NOMO-1 (cell line): ENCODE results near the gene SEZ6L2.
"Not testable (repeated sequence)": the region's sequence is repeated elsewhere in the genome, so short reads cannot be mapped to it uniquely, and the experiment has no call there.

Source experiments
- DNase-seq, 2 experiments: peaks; one replicate each; lab custom pipeline; 2025; ENCODE audit not compliant: unreplicated experiment in 2 of 2; lab: John Stamatoyannopoulos, UW

The SEZ6L2 gene

DNA sequence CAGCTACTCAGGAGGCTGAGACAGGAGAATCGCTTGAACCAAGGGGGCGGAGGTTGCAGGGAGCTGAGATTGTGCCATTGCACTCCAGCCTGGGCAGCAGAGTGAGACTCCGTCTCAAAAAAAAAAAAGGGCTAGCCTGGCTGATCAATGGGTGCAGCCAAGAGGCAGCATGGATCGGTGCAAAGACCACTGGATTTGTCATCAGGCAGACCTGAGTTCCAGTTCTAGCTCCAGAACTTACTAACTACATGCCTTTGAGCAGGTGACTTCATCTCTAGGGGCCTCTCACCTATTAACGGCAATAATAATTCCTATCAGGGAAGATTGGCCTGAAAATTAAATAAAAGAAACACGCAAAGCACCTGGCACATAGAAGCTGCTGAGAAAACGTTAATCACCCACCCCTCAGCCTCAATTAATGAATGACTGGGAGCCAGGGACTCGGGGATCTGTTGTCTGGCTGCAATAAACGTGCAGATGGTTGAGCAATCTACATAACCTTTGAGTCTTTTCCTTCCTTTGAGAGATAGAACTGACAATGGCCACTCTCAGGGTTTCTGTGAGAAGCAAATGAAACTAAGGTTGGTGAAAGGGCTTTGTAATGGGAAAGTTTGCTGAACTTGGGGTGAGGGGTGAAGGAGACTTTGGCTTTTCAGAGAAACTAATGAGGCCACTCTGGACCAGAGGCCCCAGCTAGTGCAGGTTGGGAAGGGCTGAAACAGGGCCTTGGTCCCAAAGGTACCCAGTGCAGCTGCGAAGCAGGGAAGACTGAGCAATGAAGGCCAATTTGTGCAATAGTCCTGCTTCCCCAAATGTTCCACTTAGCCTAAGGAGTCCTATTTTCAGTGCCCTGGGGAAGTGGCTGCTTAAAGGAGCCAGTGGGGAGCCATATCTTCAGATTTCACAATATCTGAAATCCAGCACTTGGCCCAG lies 7.6 kb downstream of the SEZ6L2 start:
- peak; percentile 29 to 57 for DNase-seq

DNA sequence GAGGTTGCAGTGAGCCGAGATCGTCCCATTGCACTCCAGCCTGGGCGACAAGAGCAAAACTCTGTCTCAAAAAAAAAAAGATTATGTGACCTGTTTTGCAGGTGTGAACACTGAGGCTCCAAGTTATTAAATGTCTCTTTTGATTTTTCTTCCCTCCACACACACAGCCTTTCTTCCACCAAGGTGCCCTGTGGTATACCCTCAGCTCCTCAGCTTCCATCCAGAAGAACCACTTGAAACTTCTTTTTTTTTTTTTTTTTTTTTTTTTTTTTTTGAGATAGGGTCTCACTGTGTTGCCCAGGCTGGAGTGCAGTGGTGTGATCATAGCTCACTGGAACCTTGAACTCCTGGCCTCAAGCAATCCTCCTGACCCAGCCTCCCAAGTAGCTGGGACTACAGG lies 10.0 kb downstream of the SEZ6L2 start:
- DNase-seq = not testable (repeated sequence)

DNA sequence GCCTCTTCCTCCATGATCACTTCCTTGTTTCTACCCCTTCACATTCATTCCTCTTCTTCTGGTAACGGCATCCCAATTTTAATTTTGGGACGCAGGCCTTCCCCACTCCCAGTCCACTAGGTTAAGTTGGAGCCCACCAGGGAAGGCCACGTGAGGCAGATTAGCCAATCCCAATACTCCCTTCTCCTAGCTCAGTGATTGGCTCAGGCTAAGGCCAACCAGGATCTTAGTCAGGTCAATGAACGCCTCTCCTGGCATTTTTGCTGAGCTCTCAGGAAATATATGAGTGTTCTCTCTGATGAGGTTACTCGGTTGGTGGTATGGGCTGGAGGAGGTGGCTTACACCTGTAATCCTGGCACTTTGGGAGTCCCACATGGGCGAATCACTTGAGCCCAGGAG lies 15.4 kb downstream of the SEZ6L2 start:
- no peak for DNase-seq

DNA sequence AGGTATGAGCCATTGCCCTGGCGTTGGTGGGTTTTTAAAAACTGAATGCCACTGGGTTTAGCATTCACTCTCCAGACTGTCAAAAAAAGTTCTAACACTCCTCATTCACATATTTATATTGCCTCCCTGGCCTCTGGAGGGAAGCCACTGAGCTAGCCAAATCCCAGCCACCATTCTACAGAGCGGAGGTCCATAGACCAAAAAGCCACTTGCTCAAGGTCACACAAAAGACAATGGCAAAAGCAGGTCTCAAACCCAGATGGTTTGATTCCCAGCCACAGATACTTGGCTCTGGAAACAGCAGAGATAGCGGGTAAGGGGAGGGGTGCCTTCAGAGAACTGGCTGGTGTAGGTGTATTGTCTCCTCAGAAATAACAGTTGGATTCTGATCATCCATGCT lies 18.3 kb downstream of the SEZ6L2 start:
- DNase-seq = no peak

DNA sequence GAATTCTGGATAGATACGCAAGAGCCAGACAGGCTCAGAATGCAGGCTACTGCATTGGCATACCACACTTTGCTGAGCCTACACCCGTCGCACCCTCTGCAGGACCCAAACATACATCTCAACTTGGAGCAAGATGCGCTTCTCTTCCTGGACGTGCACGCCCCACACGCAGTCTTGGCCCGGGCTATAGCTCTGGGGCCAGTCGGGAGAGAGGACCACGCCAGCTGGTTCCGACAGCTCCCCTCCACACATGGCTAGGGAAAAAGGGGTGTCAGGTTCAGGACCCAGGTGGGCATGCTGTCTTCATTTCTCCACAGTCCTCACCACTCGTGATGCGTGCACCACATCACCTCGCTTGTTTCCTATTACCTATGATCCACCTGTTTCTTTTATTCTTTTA lies 21.2 kb downstream of the SEZ6L2 start:
- no peak for DNase-seq

DNA sequence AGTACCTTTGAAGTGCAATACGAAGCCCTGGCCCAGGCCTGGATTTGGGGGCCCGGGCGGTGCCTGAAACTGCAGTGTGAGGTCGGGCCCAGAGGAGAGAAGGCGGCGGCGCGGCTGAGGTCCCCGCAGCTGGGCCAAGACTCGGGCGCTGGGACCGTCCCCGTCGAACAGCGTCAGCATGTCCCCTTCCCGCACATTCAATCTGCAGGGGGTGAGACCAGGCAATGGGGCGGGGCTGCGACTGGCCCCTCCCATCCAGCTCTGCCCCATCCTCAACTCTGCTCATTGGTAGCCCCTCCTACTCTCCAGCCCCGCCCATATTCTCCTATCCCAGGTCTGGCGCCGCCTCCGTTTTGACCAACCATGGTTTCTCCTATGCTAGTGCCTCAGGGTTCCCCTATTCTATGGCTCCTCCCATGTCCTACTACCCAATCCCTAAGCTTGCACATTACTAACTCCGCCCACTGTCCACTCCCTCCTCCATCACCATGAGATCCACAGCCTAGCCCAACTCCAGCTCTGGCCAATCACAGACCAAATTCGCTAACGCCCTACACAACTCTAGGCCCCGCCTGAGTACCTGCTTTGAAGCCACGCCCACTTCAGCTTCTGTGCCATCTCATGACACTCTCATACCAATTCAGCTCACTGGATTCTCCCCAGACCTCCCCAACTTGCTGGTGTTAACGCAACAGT lies 21.9 kb downstream of the SEZ6L2 start:
- no peak for DNase-seq

DNA sequence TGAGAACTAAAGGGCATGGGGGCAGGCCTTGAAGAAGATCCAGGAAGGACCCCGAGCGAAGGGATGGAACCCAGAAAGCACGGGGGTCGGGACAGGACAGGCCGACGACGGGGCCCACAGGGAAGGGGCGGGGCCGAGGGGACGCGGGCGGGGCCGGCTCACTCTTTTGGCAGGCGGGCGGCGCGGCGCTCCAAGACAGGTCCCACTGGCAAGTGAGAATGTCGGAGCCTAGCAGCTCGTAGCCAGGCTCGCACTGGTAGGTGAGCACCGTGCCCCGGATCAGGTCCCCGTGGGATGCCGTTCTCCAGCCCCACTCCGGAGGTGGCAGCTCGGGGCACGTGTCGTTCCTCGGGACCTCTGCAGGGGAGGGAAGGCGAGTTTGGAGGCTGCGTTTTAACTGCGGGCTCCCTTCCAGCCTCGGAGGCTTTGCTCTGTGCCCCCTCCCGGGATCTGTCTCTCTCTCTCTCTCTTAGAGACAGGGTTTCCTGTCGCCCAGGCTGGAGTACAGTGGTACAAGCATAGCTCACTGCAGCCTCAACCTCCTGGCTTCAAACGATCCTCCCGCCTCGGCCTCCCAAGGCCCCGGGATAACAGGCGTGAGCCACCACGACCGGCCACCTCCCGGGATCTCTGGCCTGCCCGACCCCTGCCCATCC lies 22.6 kb downstream of the SEZ6L2 start:
- no peak for DNase-seq

DNA sequence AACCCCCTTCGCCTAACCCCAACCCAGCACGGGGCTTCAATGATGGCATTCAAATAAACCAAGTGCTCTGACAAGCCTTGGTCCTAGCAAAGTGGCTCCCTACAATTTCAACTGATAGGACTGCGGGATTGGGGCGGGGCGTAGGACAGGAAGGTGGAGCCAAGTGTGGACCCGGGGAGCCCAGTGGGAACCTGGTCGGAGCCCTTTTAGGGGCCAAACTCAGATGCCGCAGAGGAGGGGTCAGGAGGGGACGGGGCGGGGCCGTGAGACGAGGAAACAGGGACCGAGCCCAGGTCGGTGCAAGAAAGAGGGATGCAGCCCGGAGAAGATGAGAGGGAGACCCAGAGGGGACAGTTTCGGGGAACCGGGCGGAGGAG lies 23.1 kb downstream of the SEZ6L2 start:
- DNase-seq = no peak

DNA sequence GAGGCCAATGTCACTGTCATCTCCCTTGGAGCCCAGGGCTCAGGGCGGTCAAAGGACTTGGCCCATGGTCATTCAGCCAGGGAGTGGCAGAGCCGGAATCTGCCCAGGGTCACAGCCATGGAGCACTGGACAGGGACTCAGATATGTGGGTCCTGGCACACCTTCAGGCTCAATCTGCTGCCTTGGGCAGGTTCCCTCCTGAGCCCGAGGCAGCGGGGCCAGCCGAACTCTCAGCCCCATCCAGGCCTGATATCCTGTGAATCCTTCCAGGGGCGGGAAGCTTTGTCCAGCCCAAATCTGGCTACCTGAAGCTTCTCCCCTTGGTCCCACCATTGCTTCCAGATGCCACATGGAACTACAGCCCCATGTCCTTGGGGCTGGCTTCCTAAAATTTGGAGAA lies 24.1 kb downstream of the SEZ6L2 start:
- no peak for DNase-seq

DNA sequence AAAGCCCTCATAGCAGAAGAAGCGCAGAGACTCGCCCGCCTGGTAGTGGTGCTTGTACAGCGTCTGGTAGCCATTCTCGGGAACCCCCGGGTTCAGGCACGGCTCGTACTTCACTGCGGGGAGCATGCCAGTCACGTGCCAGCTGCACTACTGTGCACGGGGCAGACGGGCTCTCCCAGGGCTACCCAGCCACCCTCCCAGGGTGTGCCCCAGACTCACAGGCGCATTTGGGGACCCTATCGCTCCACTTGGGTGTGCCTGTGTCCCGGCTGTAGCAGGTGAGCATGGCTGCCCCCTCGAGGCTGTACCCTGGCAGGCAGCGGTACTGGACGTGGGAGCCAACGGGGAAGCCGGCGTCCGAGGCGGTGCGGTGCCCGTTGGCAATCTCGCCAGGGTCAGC lies 26.0 kb downstream of the SEZ6L2 start:
- DNase-seq = no peak

DNA sequence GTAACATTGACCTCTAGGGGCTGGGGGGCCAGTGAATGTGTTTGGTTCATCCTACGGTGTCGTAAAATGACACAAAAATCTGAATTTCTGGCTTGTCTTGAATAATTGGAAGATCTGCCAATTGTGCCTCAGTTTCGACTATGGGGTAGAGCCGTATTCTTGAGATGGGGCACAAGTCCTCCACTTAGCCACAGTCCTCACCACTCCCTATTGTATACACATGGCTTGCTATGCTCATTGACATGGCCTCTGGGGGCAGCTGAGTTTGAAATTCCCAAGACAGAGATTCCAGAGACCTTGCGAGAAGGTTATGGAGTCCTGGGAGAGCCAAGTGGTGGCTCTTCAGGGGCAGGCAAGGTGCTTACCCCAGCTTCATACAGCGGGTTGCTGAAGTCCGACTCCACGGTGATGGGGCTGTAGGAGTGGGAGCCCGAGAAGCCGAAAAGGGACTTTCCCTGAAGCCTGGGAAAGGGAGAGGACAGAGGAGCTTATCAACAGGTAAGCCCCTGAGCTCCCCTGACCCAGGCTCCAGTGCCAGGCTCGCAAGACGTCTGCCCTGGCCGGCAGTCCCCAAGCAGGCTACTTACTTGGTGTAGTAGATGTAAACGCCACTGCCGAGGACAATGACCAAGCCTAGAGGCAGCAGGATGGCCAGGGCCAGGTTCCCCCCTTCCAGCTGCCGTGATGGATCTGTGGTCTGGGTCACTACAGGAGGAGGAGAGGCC lies 27.4 kb downstream of the SEZ6L2 start:
- no peak for DNase-seq

DNA sequence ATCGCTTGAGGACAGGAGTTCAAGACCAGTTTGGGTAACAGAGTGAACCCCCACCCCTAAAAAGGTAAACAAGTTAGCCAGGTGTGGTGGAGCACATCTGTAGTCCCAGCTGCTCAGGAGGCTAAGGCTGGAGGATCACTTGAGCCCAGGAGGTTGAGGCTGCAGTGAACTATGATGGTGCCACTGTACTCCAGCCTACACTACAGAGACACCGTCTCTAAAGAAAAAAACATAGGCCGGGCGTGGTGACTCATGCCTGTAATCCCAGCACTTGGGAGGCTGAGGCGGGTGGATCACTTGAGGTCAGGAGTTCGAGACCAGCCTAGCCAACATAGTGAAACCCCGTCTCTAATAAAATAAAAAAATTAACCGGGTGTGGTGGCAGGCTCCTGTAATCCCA lies 30.3 kb downstream of the SEZ6L2 start:
- not testable (repeated sequence) for DNase-seq

DNA sequence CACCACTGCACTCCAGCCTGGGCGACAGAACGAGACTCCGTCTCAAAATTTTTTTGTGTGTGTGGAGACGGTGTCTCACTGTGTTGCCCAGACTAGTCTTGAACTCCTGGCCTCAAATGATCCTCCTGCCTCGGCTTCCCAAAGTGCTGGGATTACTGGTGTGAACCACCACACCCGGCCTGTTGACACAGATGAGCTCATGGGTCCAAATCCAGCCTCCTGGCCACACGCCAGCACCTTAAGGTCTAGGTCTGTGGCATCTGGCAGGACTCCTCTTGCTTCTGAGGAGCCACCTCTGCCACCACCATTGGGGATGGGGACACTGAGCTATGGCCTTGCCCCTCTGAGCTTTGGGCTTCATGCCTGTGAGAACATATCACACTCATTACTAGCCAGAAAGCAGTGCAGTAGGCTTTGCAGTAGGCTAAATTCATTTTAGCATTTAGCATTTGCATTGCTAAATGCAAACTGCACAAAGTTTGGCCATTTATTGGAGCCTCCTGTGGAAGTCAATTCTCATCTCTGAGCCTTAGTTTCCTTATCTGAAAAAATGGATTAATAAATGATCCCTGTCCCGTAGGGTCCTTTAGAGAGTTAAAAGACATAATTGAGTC lies 30.8 kb downstream of the SEZ6L2 start:
- DNase-seq = no peak

DNA sequence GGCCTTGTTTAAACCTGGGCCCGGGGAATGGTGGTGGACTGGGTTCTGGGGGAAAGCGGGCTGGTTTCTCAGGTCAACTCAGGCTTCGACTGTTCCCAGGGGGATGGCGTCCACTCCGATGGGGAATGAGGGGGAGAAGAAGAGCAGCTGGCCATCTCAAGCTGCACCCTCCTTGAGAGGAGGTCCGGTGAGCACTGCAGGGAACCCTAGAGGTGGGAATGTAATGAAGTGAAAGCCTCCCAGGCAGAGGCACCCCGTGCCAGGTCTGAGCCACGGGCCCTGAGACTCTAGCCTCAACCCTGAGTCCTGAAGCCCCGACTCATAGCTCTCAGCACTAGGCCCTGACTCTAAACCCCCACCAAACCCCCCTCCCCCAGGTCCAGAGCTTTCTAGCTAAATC lies 35.1 kb downstream of the SEZ6L2 start:
- DNase-seq = no peak

DNA sequence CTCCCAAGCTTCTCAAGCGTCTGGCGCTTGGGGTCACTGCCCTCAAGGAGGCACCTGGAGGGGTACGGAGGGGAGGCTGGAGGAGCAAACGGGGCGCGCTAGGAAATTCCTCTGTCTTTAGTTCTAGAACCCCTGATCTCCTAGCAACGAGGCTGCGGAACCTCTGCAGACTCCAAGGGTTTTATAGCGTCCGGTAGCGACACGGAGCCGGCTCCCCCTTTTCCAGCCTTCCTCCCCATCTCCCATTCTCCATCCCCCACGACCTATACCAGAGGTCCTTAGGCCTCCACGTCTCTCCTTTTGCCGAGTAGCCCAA lies 35.7 kb downstream of the SEZ6L2 start:
- no peak for DNase-seq

DNA sequence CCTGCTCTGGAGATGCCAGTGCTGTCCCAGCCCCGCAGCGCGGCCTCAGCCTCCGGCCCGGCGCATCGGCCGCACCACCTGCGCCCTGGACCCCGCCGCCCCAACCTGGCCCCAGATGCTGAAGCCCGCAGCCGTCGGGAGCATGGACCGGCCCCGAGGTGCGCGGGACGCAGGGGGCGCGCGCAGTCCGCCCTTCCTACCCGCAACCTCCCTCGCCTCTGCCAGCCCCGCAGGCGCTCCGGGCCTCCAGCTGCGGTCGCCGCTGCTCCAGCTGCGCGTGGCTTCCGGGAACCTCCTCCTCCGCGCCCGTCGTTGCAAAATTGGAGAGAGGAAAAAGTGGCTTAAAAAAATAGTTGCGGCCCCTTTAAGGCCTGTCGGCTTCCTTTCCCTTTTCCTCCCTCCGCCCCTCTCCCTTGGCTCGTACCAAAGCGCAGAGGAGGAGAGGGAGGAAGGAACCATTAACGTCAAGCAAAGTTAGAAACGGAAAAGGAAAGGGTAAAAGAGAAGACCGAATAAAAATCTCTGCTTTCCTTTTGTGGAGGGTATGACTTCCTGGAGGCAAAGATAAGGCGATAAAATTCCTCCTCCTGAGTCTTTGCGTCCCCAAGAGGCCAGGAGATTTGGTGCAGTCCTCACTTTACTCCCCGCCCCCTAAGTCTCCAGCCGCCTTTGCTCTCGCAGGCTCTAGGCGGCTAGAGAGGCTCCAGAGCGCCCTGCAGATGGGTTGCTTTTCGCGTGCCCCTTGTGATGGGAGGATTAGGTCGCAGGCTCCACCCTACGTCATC lies 36.3 kb downstream of the SEZ6L2 start, which contains the start of gene CDIPT:
Gene CDIPT, minus strand, starts transcription at position 343 of the 785 bp plus-strand sequence. CDS start 369 bp downstream, outside the sequence.
- peak; percentile 96 to 97 for DNase-seq

DNA sequence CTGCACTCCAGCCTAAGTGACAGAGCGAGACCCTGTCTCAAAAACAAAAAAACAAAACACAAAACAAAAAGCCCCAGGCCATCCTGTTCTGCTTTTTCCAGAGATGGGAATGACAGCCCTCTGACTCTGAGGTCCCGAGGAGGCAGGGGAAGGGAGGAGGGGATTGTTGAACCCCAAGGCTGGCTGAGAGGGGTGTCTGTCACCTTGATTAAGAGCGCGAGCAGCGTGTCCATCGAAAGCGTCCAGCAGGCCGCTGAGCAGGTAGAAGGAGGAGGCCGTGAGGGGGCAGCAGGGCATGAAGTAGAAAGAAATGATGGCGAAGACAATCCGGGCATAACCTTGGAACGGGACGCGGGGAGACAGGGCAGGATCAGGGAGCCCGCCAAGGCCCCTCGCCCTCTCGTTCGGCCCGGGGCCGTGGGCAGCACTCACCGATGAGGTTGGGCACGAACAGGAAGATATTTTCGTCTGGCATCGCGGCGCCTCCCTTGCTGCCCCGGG lies 36.9 kb downstream of the SEZ6L2 start:
- DNase-seq = peak in 1 of 2 experiments; percentile 19

DNA sequence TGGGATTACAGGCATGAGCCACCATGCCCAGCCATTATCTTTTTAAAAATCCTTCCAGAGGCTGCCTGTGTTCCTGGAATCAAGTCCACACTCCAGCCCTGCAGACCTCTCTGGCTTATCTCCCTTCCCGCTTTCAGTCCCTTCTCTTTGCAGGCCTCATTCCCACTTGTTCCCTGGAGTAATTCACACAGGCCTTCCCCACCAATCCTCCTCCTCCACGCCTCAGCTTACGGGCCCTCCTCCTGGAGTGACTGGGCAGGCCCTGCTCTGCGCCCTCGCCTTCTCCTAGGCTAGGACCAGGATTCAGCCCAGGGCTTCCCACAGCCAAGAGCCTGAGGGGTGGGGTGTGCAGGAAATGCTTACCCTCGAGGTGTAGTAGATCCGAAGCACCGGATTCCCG lies 39.1 kb downstream of the SEZ6L2 start:
- DNase-seq = no peak

DNA sequence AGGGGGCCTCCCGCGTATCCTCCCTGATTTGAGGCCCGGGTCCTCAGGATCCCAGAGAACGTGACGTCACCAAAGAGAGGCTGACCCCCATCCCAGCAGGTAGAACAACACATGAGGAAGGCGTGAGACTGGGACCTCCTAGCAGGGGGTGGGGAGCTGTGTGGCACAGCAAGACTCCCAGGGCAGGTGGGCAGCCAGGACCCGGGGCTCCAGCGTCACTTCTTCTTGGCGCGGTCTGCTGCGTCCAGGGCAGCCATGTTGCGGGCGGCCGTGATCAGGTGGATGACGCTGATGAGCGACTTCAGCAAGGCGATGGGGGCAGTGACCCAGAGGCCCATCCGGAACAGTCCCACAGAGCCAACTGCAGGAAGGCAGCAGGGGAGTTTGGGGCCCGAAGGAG lies 40.4 kb downstream of the SEZ6L2 start:
- no peak for DNase-seq
